GM18526 (cell line): Measurements from ENCODE around the gene BSG.

Source experiments
- POLR2A ChIP-seq: IDR thresholded peaks from 3 replicates; pipeline ENCODE4 v1.6.1; 2011; ENCODE audit not compliant: insufficient read length; ENCODE audit errors: extremely low read depth

BSG gene

GRCh38 chr19:575527-576506 lies 3.4 kb downstream of the BSG start:
- TF ChIP-seq POLR2A = no peak

- TF ChIP-seq POLR2A = no peak
Measured at GRCh38 chr19:576768-577438, 4.5 kb downstream of the BSG start.

GRCh38 chr19:577439-578392 lies 5.3 kb downstream of the BSG start:
- no peak for TF ChIP-seq POLR2A

- no peak for TF ChIP-seq POLR2A
Measured at GRCh38 chr19:579111-579841, 6.9 kb downstream of the BSG start.

GRCh38 chr19:579842-580155 lies 7.4 kb downstream of the BSG start:
- no peak for TF ChIP-seq POLR2A

GRCh38 chr19:580274-580835 lies 8.0 kb downstream of the BSG start:
- TF ChIP-seq POLR2A = no peak

GRCh38 chr19:581399-582111 lies 9.2 kb downstream of the BSG start:
- TF ChIP-seq POLR2A = no peak

GRCh38 chr19:582497-583197 lies 10.3 kb downstream of the BSG start:
- TF ChIP-seq POLR2A = no peak

- no peak for TF ChIP-seq POLR2A
Measured at GRCh38 chr19:583198-583967, 11.0 kb downstream of the BSG start.

GRCh38 chr19:583968-584239 lies 11.5 kb downstream of the BSG start:
- no peak for TF ChIP-seq POLR2A

- TF ChIP-seq POLR2A = no peak
Measured at GRCh38 chr19:584240-585001, 12.0 kb downstream of the BSG start.

- no peak for TF ChIP-seq POLR2A
Measured at GRCh38 chr19:585551-586110, 13.2 kb downstream of the BSG start.
